Adipocyte (in vitro differentiated cells): ENCODE data around the gene ANO7.

Source experiments
- DNase-seq: peaks from one replicate; pipeline ENCODE4 v3.0.0-alpha.2; 2015; ENCODE audit warnings: low read depth
- H3K27me3 ChIP-seq: replicated peaks from 2 replicates; pipeline ENCODE4 v1.7.0; 2013; ENCODE audit warnings: mild to moderate bottlenecking, low read length, moderate library complexity; ENCODE audit not compliant: control insufficient read depth, insufficient read depth
- H3K36me3 ChIP-seq: 2 replicates; pipeline ENCODE4 v1.7.0; 2013; ENCODE audit warnings: low read length, mild to moderate bottlenecking, moderate library complexity; ENCODE audit not compliant: control insufficient read depth, insufficient read depth, severe bottlenecking
- H3K4me1 ChIP-seq: 2 replicates; pipeline ENCODE4 v1.7.0; 2013; ENCODE audit warnings: mild to moderate bottlenecking, low read length, moderate library complexity; ENCODE audit not compliant: control insufficient read depth, insufficient read depth
- H3K4me3 ChIP-seq: 2 replicates; pipeline ENCODE4 v1.7.0; 2013; ENCODE audit warnings: mild to moderate bottlenecking, low read length, moderate library complexity
- H3K9ac ChIP-seq: 2 replicates; pipeline ENCODE4 v1.7.0; 2013; ENCODE audit warnings: mild to moderate bottlenecking, low read length, moderate library complexity
- H3K9me3 ChIP-seq: 2 replicates; pipeline ENCODE4 v1.7.0; 2013; ENCODE audit warnings: mild to moderate bottlenecking, low read length, moderate library complexity; ENCODE audit not compliant: control insufficient read depth

ANO7 gene

GRCh38 chr2:241159116-241159515, 29.4 kb upstream of the ANO7 start:
- Histone ChIP-seq H3K27me3 (no peaks in the 10 kb centered on the region), H3K9me3 (no peaks in the 10 kb centered on the region), H3K4me1 (peaks cover 26% of the 10 kb centered on the region), H3K4me3 (no peak overlapping the region), H3K9ac (no peak overlapping the region), H3K36me3 (peaks cover 41% of the 10 kb centered on the region)
- no peak for DNase-seq

- H3K9me3 ChIP-seq: no peaks in the 10 kb centered on the region
- no peaks in the 10 kb centered on the region for H3K27me3 ChIP-seq
- H3K9ac ChIP-seq: no peak overlapping the region
- DNase-seq: no peak
- H3K4me1 ChIP-seq: peaks cover 21% of the 10 kb centered on the region
- peaks cover 47% of the 10 kb centered on the region for H3K36me3 ChIP-seq
- no peak overlapping the region for H3K4me3 ChIP-seq
Observed at GRCh38 chr2:241160318-241160717, 28.2 kb upstream of the ANO7 start.

GRCh38 chr2:241161646-241162281, 26.7 kb upstream of the ANO7 start:
- Histone ChIP-seq H3K4me1 (peaks cover 21% of the 10 kb centered on the region), H3K9me3 (no peaks in the 10 kb centered on the region), H3K36me3 (peaks cover 55% of the 10 kb centered on the region), H3K27me3 (no peaks in the 10 kb centered on the region), H3K4me3 (peak overlapping the region; percentile 45), H3K9ac (no peak overlapping the region)
- DNase-seq: peak; percentile 80

GRCh38 chr2:241163601-241164118, 24.8 kb upstream of the ANO7 start:
- Histone ChIP-seq H3K9ac (no peak overlapping the region), H3K4me3 (no peak overlapping the region), H3K9me3 (no peaks in the 10 kb centered on the region), H3K36me3 (peaks cover 63% of the 10 kb centered on the region), H3K27me3 (no peaks in the 10 kb centered on the region), H3K4me1 (peaks cover 19% of the 10 kb centered on the region)
- DNase-seq: no peak

- DNase-seq: no peak
- H3K9me3 ChIP-seq: peaks cover 14% of the 10 kb centered on the region
- peaks cover 77% of the 10 kb centered on the region for H3K36me3 ChIP-seq
- no peak overlapping the region for H3K4me3 ChIP-seq
- H3K9ac ChIP-seq: no peak overlapping the region
- no peaks in the 10 kb centered on the region for H3K27me3 ChIP-seq
- no peaks in the 10 kb centered on the region for H3K4me1 ChIP-seq
Observed at GRCh38 chr2:241168366-241168765, 20.1 kb upstream of the ANO7 start.

- Histone ChIP-seq H3K27me3 (no peaks in the 10 kb centered on the region), H3K9me3 (peaks cover 14% of the 10 kb centered on the region), H3K4me3 (no peak overlapping the region), H3K36me3 (peaks cover 57% of the 10 kb centered on the region), H3K9ac (no peak overlapping the region), H3K4me1 (no peaks in the 10 kb centered on the region)
- DNase-seq: no peak
Observed at GRCh38 chr2:241173557-241173956, 14.9 kb upstream of the ANO7 start.

GRCh38 chr2:241177526-241178334, 10.7 kb upstream of the ANO7 start:
- Histone ChIP-seq H3K9me3 (no peaks in the 10 kb centered on the region), H3K4me3 (no peak overlapping the region), H3K27me3 (no peaks in the 10 kb centered on the region), H3K4me1 (no peaks in the 10 kb centered on the region), H3K9ac (no peak overlapping the region), H3K36me3 (peaks cover 35% of the 10 kb centered on the region)
- no peak for DNase-seq

GRCh38 chr2:241178961-241179360, 9.5 kb upstream of the ANO7 start:
- H3K9me3 ChIP-seq: no peaks in the 10 kb centered on the region
- DNase-seq: no peak
- no peaks in the 10 kb centered on the region for H3K4me1 ChIP-seq
- H3K36me3 ChIP-seq: peaks cover 43% of the 10 kb centered on the region
- no peaks in the 10 kb centered on the region for H3K27me3 ChIP-seq
- H3K4me3 ChIP-seq: no peak overlapping the region
- H3K9ac ChIP-seq: no peak overlapping the region

- no peaks in the 10 kb centered on the region for H3K27me3 ChIP-seq
- no peak overlapping the region for H3K4me3 ChIP-seq
- H3K4me1 ChIP-seq: peaks cover 2% of the 10 kb centered on the region
- no peak for DNase-seq
- H3K9me3 ChIP-seq: no peaks in the 10 kb centered on the region
- peaks cover 38% of the 10 kb centered on the region for H3K36me3 ChIP-seq
- H3K9ac ChIP-seq: no peak overlapping the region
Observed at GRCh38 chr2:241179899-241180298, 8.6 kb upstream of the ANO7 start.

- Histone ChIP-seq H3K27me3 (no peaks in the 10 kb centered on the region), H3K9me3 (no peaks in the 10 kb centered on the region), H3K36me3 (peaks cover 34% of the 10 kb centered on the region), H3K4me3 (no peak overlapping the region), H3K9ac (no peak overlapping the region), H3K4me1 (peaks cover 4% of the 10 kb centered on the region)
- no peak for DNase-seq
Observed at GRCh38 chr2:241180495-241180894, 8.0 kb upstream of the ANO7 start.

- Histone ChIP-seq H3K36me3 (peaks cover 29% of the 10 kb centered on the region), H3K9ac (no peak overlapping the region), H3K9me3 (no peaks in the 10 kb centered on the region), H3K4me3 (no peak overlapping the region), H3K4me1 (peaks cover 4% of the 10 kb centered on the region), H3K27me3 (peaks cover 5% of the 10 kb centered on the region)
- DNase-seq: no peak
Observed at GRCh38 chr2:241182126-241182525, 6.4 kb upstream of the ANO7 start.
